K562 (cell line): ENCODE measurements around the gene SURF6. TPM values are rescaled to one million over a fixed set of nuclear protein-coding genes. Genes with fewer than 3 reads are reported as not detected.

Experiments
- ATAC-seq: fragments of 200-7000 bp; cut with Tn5 transposase; 3 replicates; pipeline ENCODE4 v1.9.1; 2020; ENCODE audit warnings: moderate library complexity
- BruUV-seq: library from RNA; stranded (reverse); fragments of 400-500 nt; replicated peaks from 2 replicates; lab custom pipeline; 2021; lab: Mats Ljungman, UMichigan
- CTCF ChIA-PET: fragments of 300-600 bp; formaldehyde crosslinking; extraction: SDS; loops from one replicate; lab custom pipeline; 2021; ENCODE audit warnings: low intra/inter-chr PET ratio; lab: Yijun Ruan, JAX
- POLR2A ChIA-PET: fragments of 300-600, 350-650 bp; sonication (Branson Sonifier 250); formaldehyde crosslinking; extraction: SDS; loops from one replicate; lab custom pipeline; 2021; ENCODE audit warnings: antibody characterized with exemption, inconsistent platforms; lab: Yijun Ruan, JAX
- DNase-seq, 4 experiments: peaks; one replicate each; pipeline versions ENCODE4 v3.0.0 to v3.0.0-alpha.2; 2011 to 2018; ENCODE audit warnings: low spot score in 3 of 4, mixed read lengths in 3 of 4; ENCODE audit errors: extremely low read depth in 1 of 4
- FAIRE-seq: peaks from 2 replicates; lab custom pipeline; 2011; peaks lifted over from hg19 to GRCh38; lab: Jason Lieb, UNC
- H2AFZ ChIP-seq: 2 replicates; pipeline ENCODE4 v1.6.0; 2011; ENCODE audit warnings: low read depth, low read length, control low read depth, inconsistent platforms
- H3K27ac ChIP-seq: fragments of 200-600 bp; 3 replicates; pipeline ENCODE4 v1.8.0; 2011; ENCODE audit warnings: low read depth, mild to moderate bottlenecking, control low read depth, inconsistent platforms, low read length, moderate library complexity, mixed read lengths; ENCODE audit errors: extremely low read depth
- H3K27me3 ChIP-seq, 2 experiments: fragments of 300-600 bp in 1 of 2; 2 replicates in 1 of 2; 3 replicates in 1 of 2; pipeline versions ENCODE4 v1.6.0 to v1.8.0; 2011; ENCODE audit warnings: inconsistent platforms in 2 of 2, low read length in 2 of 2, mild to moderate bottlenecking in 1 of 2, mixed read lengths in 1 of 2, moderate library complexity in 1 of 2; ENCODE audit not compliant: control insufficient read depth in 2 of 2, insufficient read depth in 2 of 2
- H3K36me3 ChIP-seq: fragments of 300-600 bp; 3 replicates; pipeline ENCODE4 v1.8.0; 2011; ENCODE audit warnings: mild to moderate bottlenecking, low read length, inconsistent platforms; ENCODE audit not compliant: control insufficient read depth, insufficient read depth
- H3K4me1 ChIP-seq, 2 experiments: fragments of 200-600 bp in 1 of 2; replicated peaks in 1 of 2; 2 replicates in 1 of 2; 3 replicates in 1 of 2; pipeline versions ENCODE4 v1.5.1 to v1.8.0; 2011; ENCODE audit warnings: inconsistent platforms in 2 of 2, low read length in 2 of 2, mild to moderate bottlenecking in 1 of 2, mixed read lengths in 1 of 2, moderate library complexity in 1 of 2; ENCODE audit not compliant: control insufficient read depth in 2 of 2, insufficient read depth in 2 of 2
- H3K4me2 ChIP-seq: 2 replicates; pipeline ENCODE4 v1.6.1; 2011; ENCODE audit warnings: low read length, control low read depth, inconsistent platforms, mixed read lengths; ENCODE audit not compliant: insufficient read depth
- H3K4me3 ChIP-seq: fragments of 200-600 bp; sonication (generic), shearing (Covaris generic); 2 replicates; pipeline ENCODE4 v1.5.1; 2016; ENCODE audit warnings: control low read depth, inconsistent platforms
- H3K79me2 ChIP-seq: fragments of 200-600 bp; 3 replicates; pipeline ENCODE4 v1.8.0; 2011; ENCODE audit warnings: low read length, inconsistent platforms; ENCODE audit not compliant: control insufficient read depth, insufficient read depth
- H3K9ac ChIP-seq, 2 experiments: 2 replicates each; pipeline versions ENCODE4 v1.6.0 to v1.6.1; 2011; ENCODE audit warnings: low read depth in 2 of 2, low read length in 2 of 2, control low read depth in 1 of 2, inconsistent platforms in 1 of 2, mild to moderate bottlenecking in 1 of 2, mixed read lengths in 1 of 2; ENCODE audit not compliant: insufficient read depth in 1 of 2
- H3K9me1 ChIP-seq: one replicate; pipeline ENCODE4 v1.6.0; 2011; ENCODE audit warnings: inconsistent platforms, mild to moderate bottlenecking, low read length, moderate library complexity; ENCODE audit not compliant: control insufficient read depth, insufficient read depth
- H3K9me3 ChIP-seq: replicated peaks from 2 replicates; pipeline ENCODE4 v1.5.1; 2011; ENCODE audit warnings: low read depth, low read length, inconsistent platforms; ENCODE audit not compliant: control insufficient read depth, insufficient read depth
- H4K20me1 ChIP-seq: replicated peaks from 2 replicates; pipeline ENCODE4 v1.6.1; 2011; ENCODE audit warnings: low read length, inconsistent platforms, mixed read lengths; ENCODE audit not compliant: control insufficient read depth, insufficient read depth
- CCAR2 ChIP-seq: fragments of 200-400 bp; formaldehyde crosslinking; IDR thresholded peaks from 2 replicates; pipeline ENCODE4 v1.6.1; 2017; ENCODE audit warnings: mild to moderate bottlenecking, low read depth, low read length
- KDM5B ChIP-seq: fragments of 200-600 bp; sonication (generic); IDR thresholded peaks from 2 replicates; pipeline ENCODE4 v1.6.1; 2012; ENCODE audit warnings: low read depth, mild to moderate bottlenecking, moderate library complexity, low read length, control low read depth, inconsistent platforms; ENCODE audit not compliant: insufficient replicate concordance
- NR4A1 ChIP-seq, 2 experiments: fragments of 250-450 bp in 1 of 2; fragments of 450-650 bp in 1 of 2; sonication (Bioruptor Pico) in 1 of 2; IDR thresholded peaks; 2 replicates each; pipeline versions ENCODE4 v1.4.0 to v1.6.1; 2016 to 2020; ENCODE audit warnings: mild to moderate bottlenecking in 2 of 2, missing compliant biosample characterization in 1 of 2, missing genetic modification characterization in 1 of 2, moderate library complexity in 1 of 2
- POLR2G ChIP-seq: fragments of 200-400 bp; formaldehyde crosslinking; IDR thresholded peaks from 2 replicates; pipeline ENCODE4 v1.6.1; 2017; ENCODE audit warnings: low read depth, mild to moderate bottlenecking, antibody characterized with exemption, low read length, moderate library complexity
- SIRT6 ChIP-seq: IDR thresholded peaks from one replicate; pipeline ENCODE4 v1.6.1; 2012; ENCODE audit warnings: low read depth, mild to moderate bottlenecking, control low read depth, inconsistent platforms, low read length, moderate library complexity
- ZNF785 ChIP-seq: fragments of 250-450 bp; sonication (Bioruptor Pico); IDR thresholded peaks from 2 replicates; pipeline ENCODE4 v1.4.0; 2020; ENCODE audit warnings: mild to moderate bottlenecking
- WGBS: fragments of 100-300 bp; shearing (Covaris generic); methylation state at CpG from one replicate; pipeline ENCODE4 v1.1.6; 2016; ENCODE audit warnings: low coverage, mixed read lengths; ENCODE audit not compliant: insufficient coverage; ENCODE audit errors: missing lambda C conversion rate; 5-methylcytosine and 5-hydroxymethylcytosine counted together
- in situ Hi-C: fragments of 300-500 bp; cut with MboI; formaldehyde crosslinking; loops from 4 replicates; pipeline ENCODE4 v1.15.0; 2018; ENCODE audit warnings: inconsistent platforms, mixed read lengths
- intact Hi-C: fragments of 100-400 bp; cut with micrococcal nuclease; formaldehyde crosslinking; loops from 2 replicates; pipeline ENCODE4 v1.14.2; 2022
- polyA plus RNA-seq, 8 experiments: library from polyadenylated mRNA; depleted of rRNA in 4 of 8; stranded (reverse) in 5 of 8; unstranded in 3 of 8; fragments of >200 nt; fragmentation: Nextera tagmentation in 2 of 8; fragmentation: Illumina TruSeq in 1 of 8; extraction: Ambion mirVana in 2 of 8; extraction: Trizol in 1 of 8; gene quantifications; 2 replicates each; pipeline versions ENCODE4 v1.2.1 to v1.2.3, GENCODE V29; 2011 to 2014; ENCODE audit warnings: inconsistent platforms in 1 of 8, missing spikeins in 1 of 8
- total RNA-seq, 7 experiments: library from RNA; depleted of rRNA in 6 of 7; stranded (reverse); fragments of >200 nt in 6 of 7; fragmentation: Illumina TruSeq in 2 of 7; extraction: Trizol in 2 of 7; gene quantifications; 2 replicates each; pipeline versions ENCODE4 v1.2.1 to v1.2.3, GENCODE V29; 2011 to 2021; ENCODE audit warnings: low replicate concordance in 1 of 7

Gene SURF6
- total and polyA plus RNA-seq, 9 of the 15 experiments (the other 6 are each of a cell fraction or from before 2014, with no cell fraction given), result 1.4 to 68.3 (median 14.7) TPM

DNA sequence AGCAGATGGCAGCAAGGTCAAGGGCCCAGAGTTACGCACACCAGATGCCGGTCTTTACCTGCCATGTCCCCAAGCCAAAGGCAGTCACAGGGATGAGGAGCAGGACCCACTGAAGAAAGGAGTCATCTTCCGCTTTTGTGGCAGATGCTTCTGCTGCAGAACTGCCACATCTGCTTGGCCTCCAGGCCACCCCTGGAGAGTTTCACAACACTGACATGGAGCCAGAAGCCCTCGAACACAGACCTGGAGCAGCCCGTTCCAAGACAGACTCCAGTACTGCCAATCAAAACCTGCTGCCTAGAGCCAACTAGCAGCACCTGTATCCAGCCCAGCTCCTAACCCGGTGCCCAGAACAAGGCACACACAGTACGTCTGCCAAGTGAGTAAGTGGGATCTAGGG lies 18.8 kb upstream of the SURF6 start:
- 87% methylated on average over 7 of the region's 7 CpGs for WGBS

DNA sequence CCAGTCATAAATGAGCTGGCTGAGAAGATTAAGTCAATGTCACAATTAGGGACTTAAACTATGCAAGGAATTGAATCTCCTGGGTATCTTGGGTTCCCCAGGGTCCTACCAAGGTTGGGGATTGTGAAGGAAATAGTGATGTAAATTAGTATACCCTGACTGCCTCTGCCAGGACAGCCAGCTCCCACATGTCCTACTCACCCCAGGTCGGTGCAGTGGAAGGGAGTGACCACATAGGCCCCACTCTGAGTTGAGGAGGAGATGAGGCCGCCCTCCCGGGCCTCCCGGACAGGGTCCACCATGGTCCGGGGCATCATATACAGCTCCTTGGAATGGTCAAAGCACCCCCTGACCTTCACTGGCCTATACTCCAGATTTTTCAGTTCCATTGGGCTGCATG lies 17.6 kb upstream of the SURF6 start:
- no peak overlapping the region for H3K4me3 ChIP-seq
- no peaks in the 10 kb centered on the region for H3K27me3 ChIP-seq
- H3K9ac ChIP-seq, result peak overlapping the region in 1 of 2 experiments; percentile 31; a peak in 1 of 4 replicates
- H3K27ac ChIP-seq, result no peak overlapping the region
- no peaks in the 10 kb centered on the region for H3K9me3 ChIP-seq
- H3K79me2 ChIP-seq, result peaks cover 56% of the 10 kb centered on the region
- no peak overlapping the region for H3K4me2 ChIP-seq
- H2AFZ ChIP-seq, result no peak overlapping the region
- in situ Hi-C loops (no loop called here), intact Hi-C loops (no loop called here)
- POLR2A ChIA-PET, result interaction anchor here (0.7 to 7.4 kb wide), 8 partner anchors 10 to 822 kb away, joined by 3 to 33 read pairs (median 4); partner anchors contain the start of gene STKLD1
- WGBS, result 62% methylated on average over 5 of the region's 5 CpGs
- H4K20me1 ChIP-seq, result peaks cover 30% of the 10 kb centered on the region
- CTCF ChIA-PET, result no interaction called here
- peaks cover 14 to 35% of the 10 kb centered on the region in 2 experiments; a peak in 4 of 5 replicates for H3K4me1 ChIP-seq
- H3K36me3 ChIP-seq, result peaks cover 70% of the 10 kb centered on the region
- FAIRE-seq, result no peak
- no peak for ATAC-seq
- H3K9me1 ChIP-seq, result peaks cover 3% of the 10 kb centered on the region
- no peak for DNase-seq
- BruUV-seq, result no TSS peak
- TF ChIP-seq POLR2G, result 0 out of 2 replicates have a peak, but pooled peaks have one; percentile 23
- TF ChIP-seq CCAR2, result no peak
- peak; percentile 38 for TF ChIP-seq SIRT6

More for the DNA sequence above, 18.8 kb upstream of the SURF6 start:
- FAIRE-seq (no peak), ATAC-seq (no peak), DNase-seq (no peak)
- peaks cover 32% of the 10 kb centered on the region; the same call in 1 of the 2 replicates for H4K20me1 ChIP-seq
- peaks cover 3% of the 10 kb centered on the region for H3K9me1 ChIP-seq
- BruUV-seq, result no TSS peak
- no peak overlapping the region for H3K27ac ChIP-seq
- H3K36me3 ChIP-seq, result peaks cover 71% of the 10 kb centered on the region
- no peak overlapping the region for H2AFZ ChIP-seq
- H3K9ac ChIP-seq, result peak overlapping the region in 1 of 2 experiments; percentile 69; a peak in 2 of 4 replicates
- TF ChIP-seq ZNF785 (no peak), NR4A1 (CRISPR knock-in tag; IDR thresholded peaks at IDR 0.05) (no peak), NR4A1 (tag; IDR thresholded peaks at IDR 0.05) (no peak), KDM5B (peak; percentile 35)
- in situ Hi-C loops, result no loop called here
- ChIA-PET CTCF (no interaction called here), POLR2A (interaction anchor here (0.6 to 7.4 kb wide), 12 partner anchors 9 to 184 kb away, joined by 3 to 109 read pairs (median 4); no protein-coding TSS in a partner anchor)
- H3K4me3 ChIP-seq, result peak overlapping the region; percentile 3; the same call in 1 of the 2 replicates
- no peaks in the 10 kb centered on the region for H3K9me3 ChIP-seq
- peaks cover 17 to 44% of the 10 kb centered on the region in 2 experiments; a peak in 4 of 5 replicates for H3K4me1 ChIP-seq
- H3K79me2 ChIP-seq, result peaks cover 48% of the 10 kb centered on the region
- intact Hi-C loops, result no loop called here
- peak overlapping the region; percentile 86; the same call in 1 of the 2 replicates for H3K4me2 ChIP-seq
- H3K27me3 ChIP-seq, result no peaks in the 10 kb centered on the region
